ENCODE results near the gene S100A2. TPM values are rescaled to one million over a fixed set of nuclear protein-coding genes. Genes with fewer than 3 reads are reported as not detected.

S100A2 gene
- total RNA-seq, 1 donor from 2014 or later, result 3.8 TPM

GRCh38 chr1:153567621-153568366 is 2.1 kb upstream of the S100A2 start:
- H2AFZ ChIP-seq (ENCODE audit: low read depth, low read length), result peak overlapping the region; percentile 80
- Mint-ChIP-seq H3K9me3 (ENCODE audit: unreplicated experiment) (no peaks in the 10 kb centered on the region), H3K27me3 (ENCODE audit: low read depth, unreplicated experiment) (no peaks in the 10 kb centered on the region), H3K4me3 (ENCODE audit: unreplicated experiment) (peak overlapping the region; percentile 22), H3K4me1 (ENCODE audit: low read depth, unreplicated experiment) (peaks cover 34% of the 10 kb centered on the region), H3K27ac (ENCODE audit: unreplicated experiment) (peak overlapping the region; percentile 98), H3K36me3 (ENCODE audit: low read depth, unreplicated experiment) (peaks cover 1% of the 10 kb centered on the region)
- DNase-seq (ENCODE audit: low read depth), result peak; percentile 65
- no peaks in the 10 kb centered on the region for H4K20me1 ChIP-seq (ENCODE audit: insufficient read depth, low read length)
- H3K9ac ChIP-seq (ENCODE audit: low read length), result peak overlapping the region; percentile 82
- H3K4me1 ChIP-seq (ENCODE audit: insufficient read depth, low read length), result peaks cover 53% of the 10 kb centered on the region
- H3K4me2 ChIP-seq (ENCODE audit: low read length), result peak overlapping the region; percentile 71
- no peak for TF ChIP-seq EZH2 (IDR thresholded peaks at IDR 0.05; ENCODE audit: insufficient read depth, low read length)
- TF ChIP-seq, protein P1, sequence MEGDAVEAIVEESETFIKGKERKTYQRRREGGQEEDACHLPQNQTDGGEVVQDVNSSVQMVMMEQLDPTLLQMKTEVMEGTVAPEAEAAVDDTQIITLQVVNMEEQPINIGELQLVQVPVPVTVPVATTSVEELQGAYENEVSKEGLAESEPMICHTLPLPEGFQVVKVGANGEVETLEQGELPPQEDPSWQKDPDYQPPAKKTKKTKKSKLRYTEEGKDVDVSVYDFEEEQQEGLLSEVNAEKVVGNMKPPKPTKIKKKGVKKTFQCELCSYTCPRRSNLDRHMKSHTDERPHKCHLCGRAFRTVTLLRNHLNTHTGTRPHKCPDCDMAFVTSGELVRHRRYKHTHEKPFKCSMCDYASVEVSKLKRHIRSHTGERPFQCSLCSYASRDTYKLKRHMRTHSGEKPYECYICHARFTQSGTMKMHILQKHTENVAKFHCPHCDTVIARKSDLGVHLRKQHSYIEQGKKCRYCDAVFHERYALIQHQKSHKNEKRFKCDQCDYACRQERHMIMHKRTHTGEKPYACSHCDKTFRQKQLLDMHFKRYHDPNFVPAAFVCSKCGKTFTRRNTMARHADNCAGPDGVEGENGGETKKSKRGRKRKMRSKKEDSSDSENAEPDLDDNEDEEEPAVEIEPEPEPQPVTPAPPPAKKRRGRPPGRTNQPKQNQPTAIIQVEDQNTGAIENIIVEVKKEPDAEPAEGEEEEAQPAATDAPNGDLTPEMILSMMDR (IDR thresholded peaks at IDR 0.05; ENCODE audit: insufficient read depth, low read depth, low read length), result no peak
- H3K27ac ChIP-seq (ENCODE audit: low read depth, low read length), result peak overlapping the region; percentile 100
- H3K27me3 ChIP-seq (ENCODE audit: insufficient read depth, low read length), result no peaks in the 10 kb centered on the region
- H3K79me2 ChIP-seq (ENCODE audit: insufficient read depth, low read length), result no peaks in the 10 kb centered on the region
- peak overlapping the region; percentile 8 for H3K4me3 ChIP-seq (ENCODE audit: insufficient read depth, low read depth, low read length)
- H3K36me3 ChIP-seq (ENCODE audit: insufficient read depth, low read length), result no peaks in the 10 kb centered on the region
- no peak for FAIRE-seq
- no peaks in the 10 kb centered on the region for H3K9me3 ChIP-seq (ENCODE audit: insufficient read depth, low read depth, low read length)

- Mint-ChIP-seq H3K9me3 (ENCODE audit: unreplicated experiment) (no peaks in the 10 kb centered on the region), H3K27me3 (ENCODE audit: low read depth, unreplicated experiment) (no peaks in the 10 kb centered on the region), H3K4me3 (ENCODE audit: unreplicated experiment) (peak overlapping the region; percentile 21), H3K27ac (ENCODE audit: unreplicated experiment) (peak overlapping the region; percentile 100), H3K4me1 (ENCODE audit: low read depth, unreplicated experiment) (peaks cover 30% of the 10 kb centered on the region), H3K36me3 (ENCODE audit: low read depth, unreplicated experiment) (no peaks in the 10 kb centered on the region)
- Histone ChIP-seq H3K4me3 (ENCODE audit: insufficient read depth, low read depth, low read length) (no peak overlapping the region), H3K79me2 (ENCODE audit: insufficient read depth, low read length) (no peaks in the 10 kb centered on the region), H3K9me3 (ENCODE audit: insufficient read depth, low read depth, low read length) (no peaks in the 10 kb centered on the region), H2AFZ (ENCODE audit: low read depth, low read length) (no peak overlapping the region), H4K20me1 (ENCODE audit: insufficient read depth, low read length) (no peaks in the 10 kb centered on the region), H3K4me2 (ENCODE audit: low read length) (peak overlapping the region; percentile 74), H3K27ac (ENCODE audit: low read depth, low read length) (peak overlapping the region; percentile 100), H3K4me1 (ENCODE audit: insufficient read depth, low read length) (peaks cover 42% of the 10 kb centered on the region), H3K9ac (ENCODE audit: low read length) (peak overlapping the region; percentile 94), H3K36me3 (ENCODE audit: insufficient read depth, low read length) (no peaks in the 10 kb centered on the region), H3K27me3 (ENCODE audit: insufficient read depth, low read length) (no peaks in the 10 kb centered on the region)
- TF ChIP-seq, protein P1 (IDR thresholded peaks at IDR 0.05; ENCODE audit: insufficient read depth, low read depth, low read length), result no peak
- TF ChIP-seq EZH2 (IDR thresholded peaks at IDR 0.05; ENCODE audit: insufficient read depth, low read length), result no peak
- DNase-seq (ENCODE audit: low read depth) (peak; percentile 97), FAIRE-seq (no peak)
Observed at GRCh38 chr1:153566414-153567371, 1.0 kb upstream of the S100A2 start.

Measured in astrocyte (in vitro differentiated cells and primary cell).